RWPE1 (cell line): Measurements from ENCODE around the gene TRAPPC10.

Experiments used
- CTCF ChIA-PET: fragments of 350-600 bp; sonication (Branson Sonifier 250); formaldehyde crosslinking; extraction: SDS; loops from one replicate; lab custom pipeline; 2021; lab: Yijun Ruan, JAX
- POLR2A ChIA-PET: fragments of 400-600 bp; formaldehyde crosslinking; extraction: SDS; loops from one replicate; lab custom pipeline; 2020; ENCODE audit warnings: antibody characterized with exemption; ENCODE audit not compliant: low non-redundant PET; lab: Yijun Ruan, JAX
- DNase-seq: peaks from one replicate; pipeline ENCODE4 v3.0.0; 2012; ENCODE audit warnings: low spot score
- H3K27ac ChIP-seq: fragments of 450-650 bp; 2 replicates; pipeline ENCODE4 v1.5.1; 2017
- TF ChIP-seq, protein P1 (sequence below): fragments of 450-650 bp; conservative IDR thresholded peaks from 2 replicates; pipeline ENCODE4 v1.5.1; 2017; ENCODE audit warnings: low read depth, mild to moderate bottlenecking

The TRAPPC10 gene

DNA sequence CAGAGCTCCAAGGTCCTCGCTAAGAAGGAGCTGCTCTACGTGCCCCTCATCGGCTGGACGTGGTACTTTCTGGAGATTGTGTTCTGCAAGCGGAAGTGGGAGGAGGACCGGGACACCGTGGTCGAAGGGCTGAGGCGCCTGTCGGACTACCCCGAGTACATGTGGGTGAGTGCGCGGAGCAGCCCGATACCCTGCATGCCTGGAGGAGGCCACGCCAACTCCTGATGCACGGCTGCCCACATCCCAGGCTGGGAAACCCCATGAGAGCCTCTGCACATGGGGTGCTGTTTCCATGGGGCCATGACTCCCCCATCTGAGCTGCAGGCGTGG is 43.0 kb upstream of the TRAPPC10 start:
- TF ChIP-seq, protein P1, sequence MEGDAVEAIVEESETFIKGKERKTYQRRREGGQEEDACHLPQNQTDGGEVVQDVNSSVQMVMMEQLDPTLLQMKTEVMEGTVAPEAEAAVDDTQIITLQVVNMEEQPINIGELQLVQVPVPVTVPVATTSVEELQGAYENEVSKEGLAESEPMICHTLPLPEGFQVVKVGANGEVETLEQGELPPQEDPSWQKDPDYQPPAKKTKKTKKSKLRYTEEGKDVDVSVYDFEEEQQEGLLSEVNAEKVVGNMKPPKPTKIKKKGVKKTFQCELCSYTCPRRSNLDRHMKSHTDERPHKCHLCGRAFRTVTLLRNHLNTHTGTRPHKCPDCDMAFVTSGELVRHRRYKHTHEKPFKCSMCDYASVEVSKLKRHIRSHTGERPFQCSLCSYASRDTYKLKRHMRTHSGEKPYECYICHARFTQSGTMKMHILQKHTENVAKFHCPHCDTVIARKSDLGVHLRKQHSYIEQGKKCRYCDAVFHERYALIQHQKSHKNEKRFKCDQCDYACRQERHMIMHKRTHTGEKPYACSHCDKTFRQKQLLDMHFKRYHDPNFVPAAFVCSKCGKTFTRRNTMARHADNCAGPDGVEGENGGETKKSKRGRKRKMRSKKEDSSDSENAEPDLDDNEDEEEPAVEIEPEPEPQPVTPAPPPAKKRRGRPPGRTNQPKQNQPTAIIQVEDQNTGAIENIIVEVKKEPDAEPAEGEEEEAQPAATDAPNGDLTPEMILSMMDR: no peak
- H3K27ac ChIP-seq: 0 out of 2 replicates have a peak overlapping the region, but pooled peaks have one; percentile 12
- ChIA-PET CTCF (no interaction called here), POLR2A (no interaction called here)
- DNase-seq: no peak

DNA sequence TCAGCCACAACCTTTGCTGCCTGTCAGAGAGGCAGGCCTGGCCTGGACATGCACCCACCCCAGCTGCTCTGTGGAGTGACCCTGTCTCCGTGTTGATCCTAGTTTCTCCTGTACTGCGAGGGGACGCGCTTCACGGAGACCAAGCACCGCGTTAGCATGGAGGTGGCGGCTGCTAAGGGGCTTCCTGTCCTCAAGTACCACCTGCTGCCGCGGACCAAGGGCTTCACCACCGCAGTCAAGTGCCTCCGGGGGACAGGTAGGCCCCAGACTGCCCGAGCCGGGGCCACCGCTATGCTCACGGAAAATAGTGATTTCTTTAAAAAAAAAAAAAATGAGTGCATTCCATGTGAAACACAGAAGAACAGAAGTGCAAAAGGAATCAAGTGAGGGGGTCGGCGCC is 41.6 kb upstream of the TRAPPC10 start:
- ChIA-PET CTCF (no interaction called here), POLR2A (no interaction called here)
- TF ChIP-seq, protein P1: no peak
- DNase-seq: no peak
- H3K27ac ChIP-seq: 0 out of 2 replicates have a peak overlapping the region, but pooled peaks have one; percentile 12

DNA sequence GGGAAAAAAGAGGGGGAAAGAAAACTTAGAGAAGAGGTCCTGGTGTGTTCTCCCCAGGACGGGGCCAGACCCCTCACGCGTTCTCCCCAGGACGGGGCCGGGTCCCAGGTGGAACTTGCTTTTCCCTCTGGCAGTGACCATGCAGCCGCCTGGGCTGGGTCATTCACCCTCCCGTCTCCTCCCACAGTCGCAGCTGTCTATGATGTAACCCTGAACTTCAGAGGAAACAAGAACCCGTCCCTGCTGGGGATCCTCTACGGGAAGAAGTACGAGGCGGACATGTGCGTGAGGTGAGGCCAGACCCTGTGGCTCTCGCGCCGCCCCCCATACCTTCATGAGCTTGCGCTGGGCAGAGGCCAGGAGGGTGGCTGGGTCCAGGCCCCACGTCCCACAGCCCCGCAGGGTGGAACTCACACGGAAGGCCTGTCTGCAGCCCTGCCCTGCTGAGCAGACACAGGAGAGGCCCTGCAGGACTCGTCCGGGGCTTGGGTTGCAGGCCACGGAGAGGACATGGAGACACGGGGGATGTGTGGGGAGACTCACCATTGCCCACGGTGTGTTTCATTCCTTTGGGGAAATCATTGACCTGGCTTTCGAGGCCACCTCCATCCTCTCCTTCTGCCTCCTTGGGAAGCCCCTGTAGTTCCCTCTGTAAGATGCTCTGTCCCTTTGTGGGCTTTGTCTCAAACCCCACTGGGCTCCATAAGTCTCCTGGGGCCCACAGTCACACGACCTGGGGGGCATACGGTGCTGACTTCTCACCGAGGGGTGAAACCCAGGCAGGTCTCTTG is 40.7 kb upstream of the TRAPPC10 start:
- ChIA-PET POLR2A (no interaction called here), CTCF (no interaction called here)
- TF ChIP-seq, protein P1: no peak
- no peak for DNase-seq
- H3K27ac ChIP-seq: peak overlapping the region; percentile 7; the same call in 1 of the 2 replicates

DNA sequence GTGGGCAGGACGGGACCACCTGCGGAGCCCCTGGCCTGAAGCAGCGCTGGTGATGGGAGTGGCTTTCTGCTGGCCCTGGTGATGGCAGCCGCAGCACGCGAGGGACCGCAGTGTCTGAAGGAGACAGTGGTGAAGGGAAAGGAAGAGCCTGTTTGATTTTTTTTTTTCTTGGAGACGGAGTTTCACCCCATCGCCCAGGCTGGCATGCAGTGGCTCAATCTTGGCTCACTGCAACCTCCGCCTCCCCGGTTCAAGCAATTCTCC is 40.2 kb upstream of the TRAPPC10 start:
- H3K27ac ChIP-seq: no peak overlapping the region; the same call in 1 of the 2 replicates
- TF ChIP-seq, protein P1: no peak
- no peak for DNase-seq
- POLR2A ChIA-PET: no interaction called here
- CTCF ChIA-PET: interaction anchor here (0.7 kb wide), 1 partner anchor 115 kb away, joined by 3 read pairs; no protein-coding TSS in a partner anchor

DNA sequence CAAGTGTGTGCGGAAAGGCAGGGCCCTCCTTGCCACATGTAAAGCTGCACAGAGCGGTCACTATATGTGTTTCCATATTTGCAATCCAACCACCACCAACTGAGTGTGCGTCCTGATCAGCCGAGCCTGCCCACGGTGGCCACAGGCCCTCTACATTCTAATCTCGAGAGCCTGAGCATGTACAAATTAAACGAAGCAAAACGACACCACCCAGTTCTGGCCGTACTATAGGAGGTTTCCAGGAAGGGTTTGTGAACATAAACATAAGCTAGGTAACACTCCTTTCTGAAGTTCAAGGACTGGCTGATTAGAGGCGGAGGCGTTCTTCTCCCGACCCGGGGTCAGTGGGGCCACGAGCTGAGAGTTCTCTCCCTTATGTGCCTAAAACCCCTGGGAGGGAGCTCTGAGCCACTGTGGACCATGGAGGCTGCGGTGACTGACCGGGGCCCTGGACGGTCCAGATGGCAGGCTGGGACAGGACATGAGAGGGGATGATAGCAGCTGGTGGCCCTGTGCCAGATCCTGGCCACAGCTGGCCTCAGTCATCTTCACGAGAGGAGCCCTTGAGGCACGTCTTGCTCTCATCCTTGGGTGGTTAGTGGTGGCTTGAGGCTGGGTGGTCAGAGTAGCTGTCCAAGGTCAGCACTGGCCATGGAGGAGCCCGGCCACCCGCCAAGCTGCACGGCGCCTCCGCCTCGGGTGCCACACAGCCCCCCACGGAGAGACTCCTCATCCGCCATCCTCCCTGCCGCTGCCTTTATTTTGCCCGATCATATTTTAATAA is 39.1 kb upstream of the TRAPPC10 start:
- POLR2A ChIA-PET: interaction anchor here (0.5 kb wide), 1 partner anchor 11 kb away, joined by 3 read pairs; no protein-coding TSS in a partner anchor
- CTCF ChIA-PET: interaction anchor here (0.7 kb wide), 1 partner anchor 116 kb away, joined by 3 read pairs; no protein-coding TSS in a partner anchor
- peak overlapping the region; percentile 24 for H3K27ac ChIP-seq
- TF ChIP-seq, protein P1: no peak
- DNase-seq: no peak

DNA sequence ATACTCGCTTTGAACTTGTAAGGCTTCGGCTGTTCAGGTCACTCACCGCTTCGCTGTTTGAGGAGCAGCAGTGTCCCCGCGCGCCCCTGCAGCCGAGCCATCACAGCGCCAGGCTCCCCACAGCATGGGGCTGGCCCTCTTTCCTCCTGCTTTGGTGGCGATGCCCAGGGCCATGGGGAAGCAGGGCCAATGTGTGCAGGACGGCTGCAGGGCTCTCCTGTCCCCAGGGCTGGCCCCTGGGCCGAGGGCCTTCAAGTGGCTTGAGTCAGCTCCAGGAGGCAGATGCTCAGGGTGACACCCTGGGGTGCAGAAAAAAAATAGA is 38.5 kb upstream of the TRAPPC10 start:
- peak overlapping the region; percentile 24 for H3K27ac ChIP-seq
- ChIA-PET CTCF (no interaction called here), POLR2A (interaction anchor here (0.5 kb wide), 1 partner anchor 12 kb away, joined by 3 read pairs; no protein-coding TSS in a partner anchor)
- DNase-seq: no peak
- TF ChIP-seq, protein P1: no peak
